GM12864 (cell line): ENCODE results near the gene TRAF3IP3.

Experiments used
- DNase-seq: peaks from one replicate; pipeline ENCODE4 v3.0.0-alpha.2; 2011; ENCODE audit warnings: low read depth
- H3K4me3 ChIP-seq: 2 replicates; pipeline ENCODE4 v1.5.1; 2011; ENCODE audit warnings: mild to moderate bottlenecking, low read depth, low read length, control low read depth
- TF ChIP-seq, protein P1 (sequence below): IDR thresholded peaks from 2 replicates; pipeline ENCODE4 v1.5.1; 2011; ENCODE audit warnings: low read depth, mild to moderate bottlenecking, moderate library complexity, low read length, control low read depth, inconsistent platforms; ENCODE audit errors: missing control alignments

The TRAF3IP3 gene

DNA sequence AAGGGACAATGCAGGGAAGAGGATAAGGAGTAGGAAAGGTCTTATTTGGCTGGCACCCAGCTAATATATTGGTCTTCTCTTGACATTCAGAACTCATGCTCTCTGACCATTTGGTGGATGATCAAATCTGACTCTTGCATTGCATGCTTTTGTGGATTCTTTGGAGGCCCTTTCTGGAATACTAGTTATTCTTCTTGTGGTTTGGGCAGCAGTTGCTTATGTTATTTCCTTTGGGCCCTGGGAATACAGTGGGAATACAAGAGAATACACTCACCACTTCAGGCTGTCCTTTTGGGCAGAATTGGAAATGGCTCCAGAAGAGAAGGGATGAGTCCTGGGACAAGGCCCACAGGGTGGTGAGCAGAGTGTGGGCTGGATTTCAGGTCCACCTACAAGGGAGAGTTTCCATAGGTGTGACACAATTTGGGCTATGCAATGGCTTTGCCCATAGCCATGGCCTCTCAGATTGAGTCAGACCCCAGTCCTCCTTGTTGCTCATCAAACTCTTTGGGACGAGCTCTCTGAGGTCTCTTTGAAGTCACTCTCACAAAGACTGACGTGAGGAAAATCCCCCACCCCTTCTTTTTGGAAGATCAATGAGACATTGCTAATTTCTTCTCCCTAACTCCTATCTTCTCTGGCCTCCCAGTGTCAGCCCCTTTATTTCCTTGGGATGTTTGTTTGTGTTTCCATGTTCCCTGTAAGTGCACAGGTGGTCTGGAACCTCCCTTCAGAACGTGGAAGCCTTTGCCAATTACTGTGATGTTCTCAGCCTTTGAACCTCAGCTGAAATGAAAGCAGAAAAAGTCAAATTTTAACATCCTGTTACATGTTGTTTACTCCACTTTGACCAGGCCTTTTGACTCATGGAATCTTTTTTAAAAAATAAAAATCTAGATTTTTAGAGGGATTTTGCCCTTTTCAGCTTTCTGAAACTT is 31.8 kb upstream of the TRAF3IP3 start:
- DNase-seq = no peak
- no peak overlapping the region for H3K4me3 ChIP-seq
- TF ChIP-seq, protein P1, sequence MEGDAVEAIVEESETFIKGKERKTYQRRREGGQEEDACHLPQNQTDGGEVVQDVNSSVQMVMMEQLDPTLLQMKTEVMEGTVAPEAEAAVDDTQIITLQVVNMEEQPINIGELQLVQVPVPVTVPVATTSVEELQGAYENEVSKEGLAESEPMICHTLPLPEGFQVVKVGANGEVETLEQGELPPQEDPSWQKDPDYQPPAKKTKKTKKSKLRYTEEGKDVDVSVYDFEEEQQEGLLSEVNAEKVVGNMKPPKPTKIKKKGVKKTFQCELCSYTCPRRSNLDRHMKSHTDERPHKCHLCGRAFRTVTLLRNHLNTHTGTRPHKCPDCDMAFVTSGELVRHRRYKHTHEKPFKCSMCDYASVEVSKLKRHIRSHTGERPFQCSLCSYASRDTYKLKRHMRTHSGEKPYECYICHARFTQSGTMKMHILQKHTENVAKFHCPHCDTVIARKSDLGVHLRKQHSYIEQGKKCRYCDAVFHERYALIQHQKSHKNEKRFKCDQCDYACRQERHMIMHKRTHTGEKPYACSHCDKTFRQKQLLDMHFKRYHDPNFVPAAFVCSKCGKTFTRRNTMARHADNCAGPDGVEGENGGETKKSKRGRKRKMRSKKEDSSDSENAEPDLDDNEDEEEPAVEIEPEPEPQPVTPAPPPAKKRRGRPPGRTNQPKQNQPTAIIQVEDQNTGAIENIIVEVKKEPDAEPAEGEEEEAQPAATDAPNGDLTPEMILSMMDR = no peak

DNA sequence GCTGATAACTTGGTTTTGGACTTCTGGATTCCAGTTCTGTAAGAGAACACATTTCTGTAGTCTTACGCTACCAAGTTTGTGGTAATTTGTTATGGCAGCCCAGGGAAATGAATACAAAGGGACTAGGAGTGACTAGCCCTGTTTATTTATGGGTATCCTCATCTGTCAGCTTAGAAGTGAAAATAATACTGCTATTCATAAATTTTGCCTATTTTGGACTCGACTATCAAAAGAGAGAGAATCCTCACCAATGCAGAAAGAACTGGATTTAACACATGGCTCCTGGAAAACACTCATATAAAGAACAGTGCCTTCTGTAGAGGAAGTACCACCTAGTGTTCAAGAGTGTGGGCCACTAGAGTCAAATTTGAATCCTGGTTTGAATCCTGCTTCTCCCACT is 28.6 kb upstream of the TRAF3IP3 start:
- H3K4me3 ChIP-seq = no peak overlapping the region
- DNase-seq = no peak
- TF ChIP-seq, protein P1 = no peak

DNA sequence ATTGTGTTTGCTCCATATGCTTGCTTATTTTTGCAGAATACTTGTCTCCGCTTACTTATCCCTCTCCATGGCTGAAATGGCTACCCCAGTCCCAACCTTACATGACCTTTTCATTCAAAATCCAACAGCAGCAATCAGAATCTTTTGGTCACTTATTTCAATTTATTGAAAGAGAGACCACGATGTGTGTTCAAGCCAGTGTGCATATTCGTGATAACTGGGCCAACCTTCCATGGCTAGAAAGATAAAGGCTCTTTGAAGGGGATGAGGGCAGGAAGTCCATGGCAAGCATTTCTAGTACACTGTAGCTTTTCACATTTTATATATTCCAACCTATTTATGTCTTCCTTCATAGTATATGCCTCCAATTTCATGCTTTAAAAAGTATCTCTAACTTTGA is 28.1 kb upstream of the TRAF3IP3 start:
- TF ChIP-seq, protein P1 = no peak
- no peak for DNase-seq
- no peak overlapping the region for H3K4me3 ChIP-seq

DNA sequence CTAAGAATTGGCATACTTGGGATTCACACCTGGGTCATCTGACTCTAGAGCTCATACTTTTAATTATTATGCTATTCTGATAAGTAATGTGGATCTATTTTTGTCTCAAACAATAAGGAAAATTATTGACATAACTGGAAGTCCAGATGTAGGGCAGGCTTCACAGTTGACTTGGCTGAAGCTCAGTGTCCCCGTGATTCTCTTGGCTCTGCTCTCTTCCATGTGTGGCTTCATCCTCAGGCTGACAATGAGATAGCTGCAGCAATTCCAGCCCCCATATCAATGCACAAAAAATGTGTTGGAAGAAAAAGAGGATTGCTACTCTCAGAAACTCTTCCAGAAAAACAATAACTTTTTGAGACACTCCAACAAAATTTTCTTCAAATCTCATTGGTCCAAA is 27.4 kb upstream of the TRAF3IP3 start:
- TF ChIP-seq, protein P1 = no peak
- DNase-seq = no peak
- H3K4me3 ChIP-seq = no peak overlapping the region

DNA sequence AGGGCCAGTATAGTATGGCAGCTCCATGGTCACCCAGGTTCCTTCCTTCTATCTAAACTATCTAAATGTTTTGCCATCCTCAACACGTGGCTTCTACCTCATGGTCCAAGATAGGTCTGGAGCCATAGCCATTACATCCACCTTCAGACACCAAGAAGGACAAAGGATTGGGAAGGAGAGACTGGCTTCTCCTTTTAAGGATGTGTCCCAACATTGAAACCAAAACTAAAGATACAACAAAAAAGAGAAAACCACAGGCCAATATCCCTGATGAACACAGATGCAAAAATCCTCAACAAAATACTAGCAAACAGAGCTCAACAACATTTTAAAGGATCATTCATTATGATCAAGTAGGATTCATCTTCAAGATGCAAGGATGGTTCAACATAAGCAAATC is 26.4 kb upstream of the TRAF3IP3 start:
- TF ChIP-seq, protein P1 = no peak
- no peak overlapping the region for H3K4me3 ChIP-seq
- DNase-seq = no peak

DNA sequence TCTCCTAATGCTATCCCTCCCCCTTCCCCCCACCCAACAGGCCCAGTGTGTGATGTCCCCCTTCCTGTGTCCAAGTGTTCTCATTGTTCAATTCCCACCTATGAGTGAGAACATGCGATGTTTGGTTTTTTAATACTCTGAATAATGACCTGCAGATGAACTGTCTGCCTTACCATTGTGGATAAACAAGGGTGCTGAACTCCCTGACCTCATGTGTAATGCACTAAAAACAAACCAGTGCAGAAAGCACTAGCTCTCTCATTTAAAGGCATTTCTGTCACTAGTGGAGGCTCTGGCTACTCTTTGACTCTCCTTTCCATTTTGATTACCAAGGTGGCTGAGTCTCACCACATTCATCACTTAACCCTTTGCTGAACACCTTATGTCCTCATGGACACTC is 23.1 kb upstream of the TRAF3IP3 start:
- H3K4me3 ChIP-seq = no peak overlapping the region
- TF ChIP-seq, protein P1 = no peak
- no peak for DNase-seq
